ENCODE measurements around the gene S100B.

DNA sequence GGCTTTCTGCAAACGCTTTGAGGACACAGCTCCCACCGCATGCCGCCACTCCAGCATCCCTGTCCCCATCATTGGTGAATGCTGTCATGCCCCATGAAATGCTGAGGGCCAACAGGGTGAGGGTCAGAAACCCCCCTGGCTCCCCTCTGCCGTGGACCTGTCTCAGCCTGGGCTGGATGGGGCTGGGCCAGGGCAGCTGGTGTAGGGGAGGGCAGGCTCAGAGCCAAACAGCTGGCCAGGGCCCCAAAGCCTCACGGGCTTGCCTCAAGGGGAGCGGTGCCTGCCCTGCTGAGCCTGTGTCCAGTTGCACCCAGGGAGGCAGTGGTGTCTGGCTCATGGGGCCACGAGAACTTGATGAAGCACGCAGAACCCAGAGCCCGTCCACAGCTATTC lies 49.7 kb downstream of the S100B start:
- TF ChIP-seq POLR2A (IDR thresholded peaks at IDR 0.05; ENCODE audit: borderline replicate concordance, extremely low read depth, insufficient read depth, insufficient read length) (no peak), TCF7L2 (IDR thresholded peaks at IDR 0.05; ENCODE audit: borderline replicate concordance, extremely low read depth, insufficient read depth, insufficient read length) (no peak), SIN3A (IDR thresholded peaks at IDR 0.05; ENCODE audit: low read depth) (no peak)
- TF ChIP-seq, protein P1, sequence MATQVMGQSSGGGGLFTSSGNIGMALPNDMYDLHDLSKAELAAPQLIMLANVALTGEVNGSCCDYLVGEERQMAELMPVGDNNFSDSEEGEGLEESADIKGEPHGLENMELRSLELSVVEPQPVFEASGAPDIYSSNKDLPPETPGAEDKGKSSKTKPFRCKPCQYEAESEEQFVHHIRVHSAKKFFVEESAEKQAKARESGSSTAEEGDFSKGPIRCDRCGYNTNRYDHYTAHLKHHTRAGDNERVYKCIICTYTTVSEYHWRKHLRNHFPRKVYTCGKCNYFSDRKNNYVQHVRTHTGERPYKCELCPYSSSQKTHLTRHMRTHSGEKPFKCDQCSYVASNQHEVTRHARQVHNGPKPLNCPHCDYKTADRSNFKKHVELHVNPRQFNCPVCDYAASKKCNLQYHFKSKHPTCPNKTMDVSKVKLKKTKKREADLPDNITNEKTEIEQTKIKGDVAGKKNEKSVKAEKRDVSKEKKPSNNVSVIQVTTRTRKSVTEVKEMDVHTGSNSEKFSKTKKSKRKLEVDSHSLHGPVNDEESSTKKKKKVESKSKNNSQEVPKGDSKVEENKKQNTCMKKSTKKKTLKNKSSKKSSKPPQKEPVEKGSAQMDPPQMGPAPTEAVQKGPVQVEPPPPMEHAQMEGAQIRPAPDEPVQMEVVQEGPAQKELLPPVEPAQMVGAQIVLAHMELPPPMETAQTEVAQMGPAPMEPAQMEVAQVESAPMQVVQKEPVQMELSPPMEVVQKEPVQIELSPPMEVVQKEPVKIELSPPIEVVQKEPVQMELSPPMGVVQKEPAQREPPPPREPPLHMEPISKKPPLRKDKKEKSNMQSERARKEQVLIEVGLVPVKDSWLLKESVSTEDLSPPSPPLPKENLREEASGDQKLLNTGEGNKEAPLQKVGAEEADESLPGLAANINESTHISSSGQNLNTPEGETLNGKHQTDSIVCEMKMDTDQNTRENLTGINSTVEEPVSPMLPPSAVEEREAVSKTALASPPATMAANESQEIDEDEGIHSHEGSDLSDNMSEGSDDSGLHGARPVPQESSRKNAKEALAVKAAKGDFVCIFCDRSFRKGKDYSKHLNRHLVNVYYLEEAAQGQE (IDR thresholded peaks at IDR 0.05; ENCODE audit: low read depth) = no peak
